ENCODE measurements around the gene KCNH6. TPM values are rescaled to one million over a fixed set of nuclear protein-coding genes. Genes with fewer than 3 reads are reported as not detected.

KCNH6 gene
- total RNA-seq, 3 donors from 2014 or later (not counting 1 experiment from before 2014, with no cell fraction given) = not detected

GRCh38 chr17:63475491-63476412 is 47.4 kb upstream of the KCNH6 start:
- peak overlapping the region; percentile 55 for H3K4me3 Mint-ChIP-seq
- no peak for ATAC-seq
- H3K9me3 Mint-ChIP-seq = no peaks in the 10 kb centered on the region
- H3K27ac Mint-ChIP-seq = no peak overlapping the region
- WGBS (ENCODE audit: insufficient coverage) = 77% methylated on average over 25 of the region's 28 CpGs
- intact Hi-C loops (cut with micrococcal nuclease) = no loop called here
- DNase-seq = no peak
- H3K27me3 ChIP-seq (ENCODE audit: control insufficient read depth, insufficient read depth, low read length) = peaks cover 17% of the 10 kb centered on the region
- H3K9me3 ChIP-seq (ENCODE audit: control insufficient read depth, insufficient read depth, low read length) = no peaks in the 10 kb centered on the region
- H3K36me3 ChIP-seq (ENCODE audit: control insufficient read depth, insufficient read depth, low read length) = no peaks in the 10 kb centered on the region
- H3K36me3 Mint-ChIP-seq = no peaks in the 10 kb centered on the region
- H3K4me1 ChIP-seq (ENCODE audit: control insufficient read depth, insufficient read depth, low read length) = peaks cover 15% of the 10 kb centered on the region
- H3K4me1 Mint-ChIP-seq = peaks cover 0 to 13% of the 10 kb centered on the region in 2 donors
- peaks cover 28 to 34% of the 10 kb centered on the region in 2 donors for H3K27me3 Mint-ChIP-seq (ENCODE audit: low read depth in 2 of 2)
- no peak for TF ChIP-seq CTCF (IDR thresholded peaks at IDR 0.05)
- no peak overlapping the region for H3K27ac ChIP-seq (ENCODE audit: low read length)
- no peak overlapping the region for H3K4me3 ChIP-seq (ENCODE audit: low read length)

- ATAC-seq (peak in 2 of 3 donors; percentile 13 to 32), DNase-seq (peak in 1 of 2 donors; percentile 26)
- Histone ChIP-seq H3K36me3 (ENCODE audit: control insufficient read depth, insufficient read depth, low read length) (no peaks in the 10 kb centered on the region), H3K9me3 (ENCODE audit: control insufficient read depth, insufficient read depth, low read length) (no peaks in the 10 kb centered on the region), H3K27ac (ENCODE audit: low read length) (no peak overlapping the region), H3K4me3 (ENCODE audit: low read length) (no peak overlapping the region), H3K4me1 (ENCODE audit: control insufficient read depth, insufficient read depth, low read length) (peaks cover 15% of the 10 kb centered on the region), H3K27me3 (ENCODE audit: control insufficient read depth, insufficient read depth, low read length) (peaks cover 17% of the 10 kb centered on the region)
- no peak for TF ChIP-seq CTCF (IDR thresholded peaks at IDR 0.05)
- Mint-ChIP-seq H3K4me1 (peaks cover 0 to 13% of the 10 kb centered on the region in 2 donors), H3K27ac (no peak overlapping the region), H3K36me3 (no peaks in the 10 kb centered on the region), H3K4me3 (peak overlapping the region; percentile 47), H3K9me3 (no peaks in the 10 kb centered on the region), H3K27me3 (ENCODE audit: low read depth in 2 of 2) (peaks cover 28 to 31% of the 10 kb centered on the region in 2 donors)
- WGBS (ENCODE audit: insufficient coverage) = under 1% methylated on average over 34 of the region's 36 CpGs
- intact Hi-C loops (cut with micrococcal nuclease) = no loop called here
Observed at GRCh38 chr17:63476459-63476853, 46.7 kb upstream of the KCNH6 start.

- peak in 2 of 3 donors; percentile 55 to 61 for ATAC-seq
- Mint-ChIP-seq H3K4me1 (peaks cover 0 to 13% of the 10 kb centered on the region in 2 donors), H3K27me3 (ENCODE audit: low read depth in 2 of 2) (peaks cover 26 to 28% of the 10 kb centered on the region in 2 donors), H3K9me3 (no peaks in the 10 kb centered on the region), H3K4me3 (peak within 1 kb of the TSS; percentile 79), H3K27ac (no peak within 1 kb of the TSS), H3K36me3 (no peaks in the 10 kb centered on the region)
- Histone ChIP-seq H3K27me3 (ENCODE audit: control insufficient read depth, insufficient read depth, low read length) (peaks cover 17% of the 10 kb centered on the region), H3K36me3 (ENCODE audit: control insufficient read depth, insufficient read depth, low read length) (no peaks in the 10 kb centered on the region), H3K9me3 (ENCODE audit: control insufficient read depth, insufficient read depth, low read length) (no peaks in the 10 kb centered on the region), H3K4me3 (ENCODE audit: low read length) (no peak within 1 kb of the TSS), H3K27ac (ENCODE audit: low read length) (no peak within 1 kb of the TSS), H3K4me1 (ENCODE audit: control insufficient read depth, insufficient read depth, low read length) (peaks cover 15% of the 10 kb centered on the region)
- WGBS (ENCODE audit: insufficient coverage) = under 1% methylated on average over 78 of the region's 78 CpGs
- TF ChIP-seq CTCF (IDR thresholded peaks at IDR 0.05) = no peak
- peak in 1 of 2 donors; percentile 66 for DNase-seq
- intact Hi-C loops (cut with micrococcal nuclease) = no loop called here
Observed at GRCh38 chr17:63476854-63477479, 46.2 kb upstream of the KCNH6 start, which contains the start of gene ACE. TSS of gene ACE (plus strand) at chr17:63477061. CDS start at chr17:63477095, 34 bp downstream.
